Ascending aorta (tissue), 2 donors: ENCODE results near the gene PRPF40B. TPM values are rescaled to one million over a fixed set of nuclear protein-coding genes. Genes with fewer than 3 reads are reported as not detected.

Experiments
- DNase-seq, 2 donors: peaks; one replicate each; pipeline ENCODE4 v3.0.0-alpha.2; 2019; ENCODE audit warnings: low spot score in 2 of 2
- H3K27ac ChIP-seq, 2 donors: fragments of 200-600 bp; sonication (generic); one replicate each; pipeline ENCODE4 v1.5.1; 2016 to 2017; ENCODE audit warnings: mild to moderate bottlenecking in 1 of 2
- H3K27me3 ChIP-seq: fragments of 200-600 bp; sonication (generic); one replicate; pipeline ENCODE4 v1.5.1; 2017
- H3K36me3 ChIP-seq, 2 donors: fragments of 200-600 bp; sonication (generic); one replicate each; pipeline ENCODE4 v1.5.1; 2016
- H3K4me1 ChIP-seq, 2 donors: fragments of 200-600 bp; sonication (generic); one replicate each; pipeline ENCODE4 v1.5.1; 2016 to 2017; ENCODE audit warnings: mild to moderate bottlenecking in 1 of 2
- H3K4me3 ChIP-seq, 2 donors: fragments of 200-600 bp; sonication (generic); one replicate each; pipeline ENCODE4 v1.5.1; 2016 to 2017; ENCODE audit warnings: mild to moderate bottlenecking in 1 of 2
- H3K9me3 ChIP-seq, 2 donors: fragments of 200-600 bp; sonication (generic); one replicate each; pipeline ENCODE4 v1.5.1; 2016
- intact Hi-C: fragments of 100-400 bp; cut with DNase I; formaldehyde crosslinking; loops from one replicate; pipeline ENCODE4 v1.15.1; 2023
- total RNA-seq: library from RNA; depleted of rRNA; stranded (reverse); fragments of >200 nt; gene quantifications from one replicate; pipeline ENCODE4 v1.1.0, GENCODE V29; 2016
- TF ChIP-seq, protein P1 (sequence below), 3 experiments: fragments of 200-600 bp in 2 of 3; fragments of 450-650 bp in 1 of 3; sonication (generic) in 2 of 3; IDR thresholded peaks; one replicate each; pipeline ENCODE4 v1.5.1; 2016 to 2019; ENCODE audit warnings: antibody characterized with exemption in 3 of 3, mild to moderate bottlenecking in 1 of 3, moderate library complexity in 1 of 3

Gene PRPF40B
- total RNA-seq, 1 donor from 2014 or later, result 9.5 TPM

DNA sequence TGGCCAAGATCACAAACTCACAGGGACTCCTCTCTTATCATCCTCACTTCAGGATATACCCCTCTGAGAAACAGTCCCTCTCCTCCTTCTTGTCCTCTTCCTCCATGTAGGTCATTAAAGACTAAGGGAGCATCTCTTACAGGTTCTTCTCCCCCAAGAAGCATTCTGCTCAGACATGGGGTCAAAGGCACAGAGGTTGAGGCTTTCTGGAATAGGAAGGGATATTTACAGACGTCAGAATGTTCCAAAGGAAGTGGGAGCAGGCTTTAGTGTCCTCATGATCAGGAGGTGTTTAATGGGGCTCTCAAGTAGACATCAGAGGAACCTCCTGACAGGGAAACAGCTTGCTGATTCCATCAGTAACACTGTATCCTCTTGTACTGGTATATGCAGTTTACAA, 36.4 kb downstream of the PRPF40B start:
- H3K36me3 ChIP-seq, result peaks cover 10 to 34% of the 10 kb centered on the region in 2 donors
- H3K4me3 ChIP-seq, result no peak overlapping the region
- intact Hi-C loops, result no loop called here
- H3K4me1 ChIP-seq, result peaks cover 16 to 33% of the 10 kb centered on the region in 2 donors
- TF ChIP-seq, protein P1, sequence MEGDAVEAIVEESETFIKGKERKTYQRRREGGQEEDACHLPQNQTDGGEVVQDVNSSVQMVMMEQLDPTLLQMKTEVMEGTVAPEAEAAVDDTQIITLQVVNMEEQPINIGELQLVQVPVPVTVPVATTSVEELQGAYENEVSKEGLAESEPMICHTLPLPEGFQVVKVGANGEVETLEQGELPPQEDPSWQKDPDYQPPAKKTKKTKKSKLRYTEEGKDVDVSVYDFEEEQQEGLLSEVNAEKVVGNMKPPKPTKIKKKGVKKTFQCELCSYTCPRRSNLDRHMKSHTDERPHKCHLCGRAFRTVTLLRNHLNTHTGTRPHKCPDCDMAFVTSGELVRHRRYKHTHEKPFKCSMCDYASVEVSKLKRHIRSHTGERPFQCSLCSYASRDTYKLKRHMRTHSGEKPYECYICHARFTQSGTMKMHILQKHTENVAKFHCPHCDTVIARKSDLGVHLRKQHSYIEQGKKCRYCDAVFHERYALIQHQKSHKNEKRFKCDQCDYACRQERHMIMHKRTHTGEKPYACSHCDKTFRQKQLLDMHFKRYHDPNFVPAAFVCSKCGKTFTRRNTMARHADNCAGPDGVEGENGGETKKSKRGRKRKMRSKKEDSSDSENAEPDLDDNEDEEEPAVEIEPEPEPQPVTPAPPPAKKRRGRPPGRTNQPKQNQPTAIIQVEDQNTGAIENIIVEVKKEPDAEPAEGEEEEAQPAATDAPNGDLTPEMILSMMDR (IDR thresholded peaks at IDR 0.05), result no peak
- H3K27ac ChIP-seq, result no peak overlapping the region
- no peaks in the 10 kb centered on the region for H3K9me3 ChIP-seq
- no peak for DNase-seq
- no peaks in the 10 kb centered on the region for H3K27me3 ChIP-seq

DNA sequence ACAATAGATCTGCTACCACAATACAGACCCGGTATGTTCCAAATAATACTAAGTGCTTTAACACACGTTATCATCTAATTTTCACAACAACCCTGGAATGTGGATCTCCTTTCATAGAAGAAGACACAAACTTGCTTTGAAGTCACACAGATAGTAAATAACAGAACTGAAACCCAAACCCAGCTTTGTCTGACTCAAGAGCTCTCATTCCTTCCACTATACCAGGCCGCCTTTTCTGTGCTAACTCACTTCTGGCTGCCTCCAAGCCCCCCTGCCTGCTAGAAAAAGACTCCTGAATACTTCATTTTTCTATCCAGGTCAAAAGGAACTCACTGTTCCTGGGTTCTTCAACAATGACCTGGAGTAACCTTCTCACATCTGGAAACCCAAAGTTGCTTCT, 37.8 kb downstream of the PRPF40B start:
- Histone ChIP-seq H3K4me1 (peaks cover 17 to 39% of the 10 kb centered on the region in 2 donors), H3K27ac (peak overlapping the region; percentile 3 to 85)
- intact Hi-C loops, result no loop called here

DNA sequence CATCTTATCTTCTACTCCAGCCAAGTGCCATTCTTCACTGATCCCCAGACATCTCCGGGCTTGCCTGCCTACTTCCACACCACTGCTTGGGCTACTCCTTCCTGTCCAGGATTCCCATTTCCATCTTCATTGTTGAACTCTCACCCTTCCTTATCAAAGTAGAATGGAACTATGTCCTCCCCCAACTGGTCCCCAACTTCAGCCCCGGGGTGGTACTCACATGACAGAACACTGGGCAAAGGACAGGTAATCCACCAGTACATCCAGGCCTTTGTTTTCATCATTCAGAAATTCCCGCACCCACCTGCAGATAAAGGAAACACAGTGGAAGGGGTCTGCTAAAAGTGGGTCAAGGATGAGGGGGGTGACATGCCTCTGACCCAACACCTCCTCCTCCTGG, 38.4 kb downstream of the PRPF40B start:
- peaks cover 17 to 39% of the 10 kb centered on the region in 2 donors for H3K4me1 ChIP-seq
- H3K36me3 ChIP-seq, result peaks cover 6 to 21% of the 10 kb centered on the region in 2 donors
- H3K4me3 ChIP-seq, result no peak overlapping the region
- intact Hi-C loops, result no loop called here
- TF ChIP-seq, protein P1 (IDR thresholded peaks at IDR 0.05), result no peak
- H3K9me3 ChIP-seq, result no peaks in the 10 kb centered on the region
- DNase-seq, result no peak
- H3K27ac ChIP-seq, result peak overlapping the region; percentile 85 to 91
- no peaks in the 10 kb centered on the region for H3K27me3 ChIP-seq

More for the DNA sequence above, 37.8 kb downstream of the PRPF40B start:
- Histone ChIP-seq H3K27me3 (no peaks in the 10 kb centered on the region), H3K9me3 (no peaks in the 10 kb centered on the region), H3K36me3 (peaks cover 10 to 21% of the 10 kb centered on the region in 2 donors), H3K4me3 (no peak overlapping the region)
- TF ChIP-seq, protein P1 (IDR thresholded peaks at IDR 0.05), result no peak
- DNase-seq, result no peak

DNA sequence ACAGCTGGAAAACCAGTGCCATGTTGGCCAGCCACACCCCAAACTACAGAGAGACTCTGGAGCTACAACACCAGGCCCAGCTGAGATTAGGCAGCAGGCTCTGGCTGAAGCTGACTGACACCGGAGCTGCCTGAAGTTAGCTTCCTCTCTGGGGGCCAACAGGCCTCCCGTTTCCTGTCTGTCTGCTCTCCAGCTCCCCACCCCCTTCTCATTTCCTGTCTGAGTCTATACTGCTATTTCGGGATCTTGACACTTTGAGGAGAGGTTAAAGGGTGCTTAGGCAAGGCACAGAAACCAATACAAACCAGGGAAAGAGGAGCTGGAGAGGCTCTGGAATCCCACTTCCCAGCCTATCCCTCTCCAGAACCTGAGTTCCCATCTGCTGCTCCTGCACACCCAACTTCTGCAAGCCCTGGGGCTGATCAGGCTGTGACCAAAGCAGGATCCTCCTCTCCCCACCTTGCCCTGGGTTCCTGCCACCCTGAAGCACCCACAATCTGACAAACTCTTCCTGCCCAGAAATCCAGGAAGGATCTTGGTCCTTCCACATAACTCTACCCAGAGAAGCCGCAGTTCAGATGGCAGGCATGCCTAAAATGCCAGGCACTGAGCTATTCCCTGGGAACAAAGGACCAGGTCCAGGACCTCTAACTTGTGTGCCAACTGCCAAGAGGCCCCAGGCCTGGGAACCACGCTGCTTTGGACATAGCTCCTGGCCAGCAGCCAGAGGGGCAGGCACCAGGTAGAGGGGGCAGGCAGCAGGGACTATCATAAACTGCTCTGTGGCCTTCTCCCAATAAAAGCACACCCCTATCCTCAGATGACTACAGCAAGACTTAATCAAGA, 39.9 kb downstream of the PRPF40B start:
- Histone ChIP-seq H3K36me3 (peaks cover 6 to 12% of the 10 kb centered on the region in 2 donors), H3K27ac (peak overlapping the region; percentile 85 to 91), H3K4me3 (no peak overlapping the region), H3K4me1 (peaks cover 17 to 39% of the 10 kb centered on the region in 2 donors), H3K9me3 (no peaks in the 10 kb centered on the region), H3K27me3 (no peaks in the 10 kb centered on the region)
- DNase-seq, result peak; percentile 57 to 88
- intact Hi-C loops, result no loop called here
- TF ChIP-seq, protein P1 (IDR thresholded peaks at IDR 0.05), result no peak

DNA sequence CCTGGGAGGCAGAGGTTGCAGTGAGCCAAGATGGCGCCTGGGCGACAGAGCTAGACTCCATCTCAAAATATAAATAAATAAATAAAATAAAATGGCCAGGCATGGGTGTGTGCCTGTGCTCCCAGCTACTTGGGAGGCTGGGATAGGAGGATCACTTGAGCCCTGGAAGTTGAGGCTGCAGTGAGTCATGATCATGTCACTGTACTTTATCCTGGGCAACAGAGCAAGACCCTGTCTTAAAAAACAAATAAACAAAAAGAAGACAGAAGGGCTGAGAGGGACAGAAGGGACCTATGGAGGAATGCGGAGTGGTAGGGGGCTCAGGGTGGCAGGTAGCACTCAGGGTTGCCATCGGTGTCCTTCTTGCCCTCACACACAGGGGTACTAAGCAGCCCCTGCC, 40.8 kb downstream of the PRPF40B start:
- DNase-seq, result no peak
- no peak overlapping the region for H3K4me3 ChIP-seq
- peak overlapping the region; percentile 85 to 91 for H3K27ac ChIP-seq
- H3K9me3 ChIP-seq, result no peaks in the 10 kb centered on the region
- peaks cover 0 to 2% of the 10 kb centered on the region in 2 donors for H3K36me3 ChIP-seq
- intact Hi-C loops, result no loop called here
- no peaks in the 10 kb centered on the region for H3K27me3 ChIP-seq
- H3K4me1 ChIP-seq, result peaks cover 17 to 39% of the 10 kb centered on the region in 2 donors
- TF ChIP-seq, protein P1 (IDR thresholded peaks at IDR 0.05), result no peak
